Type B pancreatic cell (in vitro differentiated cells): ENCODE measurements around the gene ZNF217. TPM values are rescaled to one million over a fixed set of nuclear protein-coding genes. Genes with fewer than 3 reads are reported as not detected.

ENCODE experiments used
- DNase-seq: peaks from one replicate; pipeline ENCODE4 v3.0.0; 2021; ENCODE audit warnings: mixed read lengths; ENCODE audit not compliant: unreplicated experiment; ENCODE audit errors: extremely low spot score
- H3K27ac Mint-ChIP-seq: 2 replicates; pipeline ENCODE4 v1.8.0; 2021; ENCODE audit warnings: mild to moderate bottlenecking, mixed read lengths
- H3K27me3 Mint-ChIP-seq: 2 replicates; pipeline ENCODE4 v1.8.0; 2021; ENCODE audit warnings: mixed read lengths
- H3K36me3 Mint-ChIP-seq: 2 replicates; pipeline ENCODE4 v1.8.0; 2021; ENCODE audit warnings: mixed read lengths
- H3K4me1 Mint-ChIP-seq: one replicate; pipeline ENCODE4 v1.8.0; 2021; ENCODE audit warnings: mixed read lengths; ENCODE audit not compliant: unreplicated experiment
- H3K4me3 Mint-ChIP-seq: 2 replicates; pipeline ENCODE4 v1.8.0; 2021; ENCODE audit warnings: mild to moderate bottlenecking, mixed read lengths
- H3K9me3 Mint-ChIP-seq: 2 replicates; pipeline ENCODE4 v1.8.0; 2021; ENCODE audit warnings: mixed read lengths
- total RNA-seq: library from RNA; stranded (reverse); gene quantifications from 2 replicates; pipeline ENCODE4 v1.2.1, GENCODE V29; 2021; ENCODE audit warnings: low replicate concordance
- TF ChIP-seq, protein P1 (sequence below): fragments of 200-600 bp; sonication (generic); conservative IDR thresholded peaks from 2 replicates; pipeline ENCODE4 v1.5.0; 2021; ENCODE audit warnings: antibody characterized with exemption, mild to moderate bottlenecking

Gene ZNF217
- total RNA-seq, 1 donor from 2014 or later: 32.8 TPM

- DNase-seq: peak; percentile 15
- H3K36me3 Mint-ChIP-seq: peaks cover 50% of the 10 kb centered on the region
- no peaks in the 10 kb centered on the region for H3K9me3 Mint-ChIP-seq
- no peak overlapping the region for H3K27ac Mint-ChIP-seq
- TF ChIP-seq, protein P1, sequence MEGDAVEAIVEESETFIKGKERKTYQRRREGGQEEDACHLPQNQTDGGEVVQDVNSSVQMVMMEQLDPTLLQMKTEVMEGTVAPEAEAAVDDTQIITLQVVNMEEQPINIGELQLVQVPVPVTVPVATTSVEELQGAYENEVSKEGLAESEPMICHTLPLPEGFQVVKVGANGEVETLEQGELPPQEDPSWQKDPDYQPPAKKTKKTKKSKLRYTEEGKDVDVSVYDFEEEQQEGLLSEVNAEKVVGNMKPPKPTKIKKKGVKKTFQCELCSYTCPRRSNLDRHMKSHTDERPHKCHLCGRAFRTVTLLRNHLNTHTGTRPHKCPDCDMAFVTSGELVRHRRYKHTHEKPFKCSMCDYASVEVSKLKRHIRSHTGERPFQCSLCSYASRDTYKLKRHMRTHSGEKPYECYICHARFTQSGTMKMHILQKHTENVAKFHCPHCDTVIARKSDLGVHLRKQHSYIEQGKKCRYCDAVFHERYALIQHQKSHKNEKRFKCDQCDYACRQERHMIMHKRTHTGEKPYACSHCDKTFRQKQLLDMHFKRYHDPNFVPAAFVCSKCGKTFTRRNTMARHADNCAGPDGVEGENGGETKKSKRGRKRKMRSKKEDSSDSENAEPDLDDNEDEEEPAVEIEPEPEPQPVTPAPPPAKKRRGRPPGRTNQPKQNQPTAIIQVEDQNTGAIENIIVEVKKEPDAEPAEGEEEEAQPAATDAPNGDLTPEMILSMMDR: no peak
- peaks cover 24% of the 10 kb centered on the region for H3K4me1 Mint-ChIP-seq
- no peak overlapping the region for H3K4me3 Mint-ChIP-seq
- H3K27me3 Mint-ChIP-seq: no peaks in the 10 kb centered on the region
These were observed 16.9 kb downstream of the ZNF217 start for GRCh38 chr20:53576586-53577318.

DNA sequence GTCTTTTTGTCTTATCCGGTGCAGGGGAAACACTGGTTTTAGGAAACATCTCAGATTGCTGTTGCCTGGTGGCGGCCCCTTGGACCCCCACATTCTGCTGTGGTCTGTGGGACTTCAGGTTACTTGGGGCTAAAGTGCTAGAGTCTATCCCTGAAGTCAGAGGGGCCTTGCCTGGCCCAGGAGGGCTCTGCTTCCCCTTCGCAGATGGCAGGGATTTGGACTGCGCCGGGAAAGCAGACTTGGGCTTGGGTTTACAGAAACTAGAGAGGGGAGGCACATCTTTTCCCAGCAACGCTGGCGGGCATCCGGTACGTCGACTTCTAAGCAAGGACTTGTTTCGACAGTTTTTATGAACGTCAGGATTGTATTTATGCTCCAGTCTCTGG lies 17.5 kb downstream of the ZNF217 start:
- peaks cover 54% of the 10 kb centered on the region for H3K36me3 Mint-ChIP-seq
- H3K4me3 Mint-ChIP-seq: no peak overlapping the region
- TF ChIP-seq, protein P1: no peak
- no peaks in the 10 kb centered on the region for H3K9me3 Mint-ChIP-seq
- no peaks in the 10 kb centered on the region for H3K27me3 Mint-ChIP-seq
- peak; percentile 52 for DNase-seq
- peak overlapping the region; percentile 37 for H3K27ac Mint-ChIP-seq
- H3K4me1 Mint-ChIP-seq: peaks cover 24% of the 10 kb centered on the region

DNA sequence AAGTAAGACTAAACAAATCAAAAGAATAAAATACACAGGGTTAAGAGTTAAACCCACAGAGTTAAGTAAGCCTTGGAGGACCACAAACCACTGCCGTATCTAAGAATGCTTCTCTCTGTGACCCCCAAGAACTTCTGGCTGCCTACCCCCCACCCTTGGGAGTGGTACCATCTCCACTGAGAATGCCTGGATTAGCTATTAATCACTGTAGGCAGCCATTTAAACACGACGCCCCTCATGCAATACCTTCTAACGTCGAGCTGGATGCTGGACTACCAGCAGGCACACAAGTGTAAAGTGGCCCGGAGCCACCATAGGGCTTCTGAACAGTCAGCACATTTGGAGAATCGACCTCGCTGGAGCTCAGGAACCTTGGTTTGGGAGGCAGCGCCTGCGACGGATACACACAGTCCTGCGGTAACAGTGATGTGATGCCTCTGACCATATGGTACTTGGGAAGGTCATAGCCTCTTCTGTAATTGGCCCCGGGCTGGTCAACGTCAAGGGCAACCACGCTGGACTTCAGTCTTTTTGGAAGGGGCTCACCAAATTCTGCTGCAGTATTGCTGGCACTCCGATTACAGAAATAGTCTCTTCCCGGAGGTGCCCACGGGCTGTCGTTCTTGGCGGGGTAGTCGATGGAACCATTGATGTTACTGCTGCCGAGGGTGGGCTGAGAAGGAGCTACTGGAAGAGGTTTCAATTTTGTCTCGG lies 18.0 kb downstream of the ZNF217 start:
- peak overlapping the region; percentile 53 for H3K27ac Mint-ChIP-seq
- no peak for DNase-seq
- H3K9me3 Mint-ChIP-seq: no peaks in the 10 kb centered on the region
- peaks cover 22% of the 10 kb centered on the region for H3K4me1 Mint-ChIP-seq
- H3K4me3 Mint-ChIP-seq: no peak overlapping the region
- H3K36me3 Mint-ChIP-seq: peaks cover 57% of the 10 kb centered on the region
- no peaks in the 10 kb centered on the region for H3K27me3 Mint-ChIP-seq
- TF ChIP-seq, protein P1: no peak

DNA sequence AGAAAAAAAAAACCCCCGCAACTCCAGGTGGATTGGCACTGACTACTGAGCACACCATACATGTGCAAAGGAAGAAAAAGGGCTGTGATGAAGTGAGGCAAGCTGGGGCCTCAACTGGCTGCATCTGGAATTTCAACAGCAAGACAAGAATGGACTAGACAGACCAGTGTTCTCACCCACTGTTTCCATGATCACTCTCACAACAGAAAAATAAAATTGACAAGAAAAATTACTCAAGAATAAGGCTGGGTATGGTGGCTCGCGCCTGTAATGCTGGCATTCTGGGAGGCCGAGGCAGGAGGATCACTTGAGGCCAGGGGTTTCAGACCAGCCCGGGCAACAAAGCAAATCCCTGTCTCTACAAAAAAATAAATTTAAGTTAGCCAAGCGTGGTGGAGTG lies 18.8 kb downstream of the ZNF217 start:
- peaks cover 56% of the 10 kb centered on the region for H3K36me3 Mint-ChIP-seq
- no peaks in the 10 kb centered on the region for H3K27me3 Mint-ChIP-seq
- no peaks in the 10 kb centered on the region for H3K9me3 Mint-ChIP-seq
- H3K4me1 Mint-ChIP-seq: peaks cover 14% of the 10 kb centered on the region
- H3K4me3 Mint-ChIP-seq: no peak overlapping the region
- peak overlapping the region; percentile 53 for H3K27ac Mint-ChIP-seq
- TF ChIP-seq, protein P1: no peak
- DNase-seq: no peak

DNA sequence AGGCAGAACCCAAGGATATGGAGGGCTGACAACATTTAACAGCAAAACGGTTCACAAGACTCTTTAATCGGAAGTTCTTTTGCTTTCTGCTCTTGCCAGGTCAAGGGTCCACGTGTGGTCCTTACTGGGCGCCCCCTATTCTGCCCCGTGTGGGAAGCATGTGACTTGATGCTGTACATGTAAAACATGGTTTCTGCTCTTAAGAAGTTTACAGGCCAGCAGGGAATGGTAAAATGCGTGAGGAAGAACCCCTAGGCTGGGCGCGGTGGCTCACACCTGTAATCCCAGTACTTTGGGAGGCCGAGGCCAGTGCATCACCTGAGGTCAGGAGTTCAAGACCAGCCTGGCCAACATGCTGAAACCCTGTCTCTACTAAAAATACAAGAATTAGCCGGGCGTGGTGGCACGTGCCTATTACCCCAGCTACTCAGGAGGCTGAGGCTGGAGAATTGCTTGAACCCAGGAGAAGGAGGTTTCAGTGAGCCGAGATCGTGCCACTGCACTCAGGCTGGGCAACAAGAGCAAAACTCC lies 19.3 kb downstream of the ZNF217 start:
- DNase-seq: peak; percentile 22
- Mint-ChIP-seq H3K36me3 (peaks cover 59% of the 10 kb centered on the region), H3K27me3 (no peaks in the 10 kb centered on the region), H3K9me3 (no peaks in the 10 kb centered on the region), H3K27ac (peak overlapping the region; percentile 53), H3K4me1 (peaks cover 10% of the 10 kb centered on the region), H3K4me3 (no peak overlapping the region)
- TF ChIP-seq, protein P1: no peak
